Stomach (tissue), 9 donors: ENCODE results near the gene MAST3. TPM values are rescaled to one million over a fixed set of nuclear protein-coding genes. Genes with fewer than 3 reads are reported as not detected.

Experiments used
- DNase-seq, 2 donors: peaks; one replicate each; pipeline versions ENCODE4 v3.0.0 to v3.0.0-alpha.2; 2013 to 2019
- H3K27ac ChIP-seq, 5 donors: fragments of 200-600 bp in 4 of 5; sonication (generic) in 4 of 5; one replicate each; pipeline ENCODE4 v1.5.1; 2013 to 2019; ENCODE audit warnings: mild to moderate bottlenecking in 1 of 5, moderate library complexity in 1 of 5
- H3K27me3 ChIP-seq, 3 donors: fragments of 200-600 bp; sonication (generic); one replicate each; pipeline ENCODE4 v1.5.1; 2017 to 2019; ENCODE audit warnings: mixed run types in 1 of 3
- H3K36me3 ChIP-seq, 4 donors: fragments of 200-600 bp; sonication (generic); 1 replicate in 3 of 4; 2 replicates in 1 of 4; pipeline ENCODE4 v1.5.1; 2016 to 2019
- H3K4me1 ChIP-seq, 4 donors: fragments of 200-600 bp; sonication (generic); one replicate each; pipeline ENCODE4 v1.5.1; 2016 to 2019
- H3K4me3 ChIP-seq, 4 donors: fragments of 200-600 bp; sonication (generic) in 3 of 4; one replicate each; pipeline ENCODE4 v1.5.1; 2016 to 2019; ENCODE audit warnings: mild to moderate bottlenecking in 1 of 4
- H3K9me3 ChIP-seq, 4 donors: fragments of 200-600 bp; sonication (generic); one replicate each; pipeline ENCODE4 v1.5.1; 2016 to 2019
- EP300 ChIP-seq: sonication (generic); formaldehyde crosslinking; IDR thresholded peaks from one replicate; pipeline ENCODE4 v1.6.1; 2017; ENCODE audit warnings: antibody characterized with exemption
- POLR2A ChIP-seq, 4 donors: fragments of 450-650 bp; IDR thresholded peaks; one replicate each; pipeline ENCODE4 v1.6.1; 2016; ENCODE audit warnings: antibody characterized with exemption in 4 of 4, control low read depth in 2 of 4, mild to moderate bottlenecking in 1 of 4, moderate library complexity in 1 of 4
- POLR2AphosphoS5 ChIP-seq, 3 donors: sonication (generic); formaldehyde crosslinking; IDR thresholded peaks; one replicate each; pipeline ENCODE4 v1.6.1; 2016; ENCODE audit warnings: antibody characterized with exemption in 3 of 3
- WGBS, 5 donors: extraction: QIAGEN DNeasy Blood & Tissue Kit in 3 of 5; methylation state at CpG; one replicate each; pipeline versions ENCODE4 v1.1.5 to v1.1.7; 2013 to 2018; 5-methylcytosine and 5-hydroxymethylcytosine counted together
- intact Hi-C: fragments of 100-400 bp; cut with DNase I; formaldehyde crosslinking; loops from one replicate; pipeline ENCODE4 v1.15.1; 2023; ENCODE audit warnings: low total_unique reads
- polyA plus RNA-seq, 3 donors: library from polyadenylated mRNA; stranded (reverse); fragments of 200-250 nt; gene quantifications; one replicate each; pipeline ENCODE4 v1.2.3, GENCODE V29; 2013
- total RNA-seq, 5 donors: library from RNA; depleted of rRNA; stranded (reverse); fragments of >200 nt; gene quantifications; one replicate each; pipeline versions ENCODE4 v1.1.0 to v1.2.3, GENCODE V29; 2014 to 2016
- TF ChIP-seq, protein P1 (sequence below), 7 experiments: fragments of 450-650 bp in 4 of 7; fragments of 200-600 bp in 3 of 7; sonication (generic) in 3 of 7; IDR thresholded peaks; one replicate each; pipeline ENCODE4 v1.5.1; 2016 to 2019; ENCODE audit warnings: antibody characterized with exemption in 7 of 7, control low read depth in 2 of 7, mild to moderate bottlenecking in 1 of 7
- donor health status: healthy with polysubstance abuse.
- donor health status: Bipolar disorder and iron deficiency.
- donor health status: healthy.

The MAST3 gene
- total and polyA plus RNA-seq, 8 donors: 1.7 to 29.0 (median 6.9) TPM

DNA sequence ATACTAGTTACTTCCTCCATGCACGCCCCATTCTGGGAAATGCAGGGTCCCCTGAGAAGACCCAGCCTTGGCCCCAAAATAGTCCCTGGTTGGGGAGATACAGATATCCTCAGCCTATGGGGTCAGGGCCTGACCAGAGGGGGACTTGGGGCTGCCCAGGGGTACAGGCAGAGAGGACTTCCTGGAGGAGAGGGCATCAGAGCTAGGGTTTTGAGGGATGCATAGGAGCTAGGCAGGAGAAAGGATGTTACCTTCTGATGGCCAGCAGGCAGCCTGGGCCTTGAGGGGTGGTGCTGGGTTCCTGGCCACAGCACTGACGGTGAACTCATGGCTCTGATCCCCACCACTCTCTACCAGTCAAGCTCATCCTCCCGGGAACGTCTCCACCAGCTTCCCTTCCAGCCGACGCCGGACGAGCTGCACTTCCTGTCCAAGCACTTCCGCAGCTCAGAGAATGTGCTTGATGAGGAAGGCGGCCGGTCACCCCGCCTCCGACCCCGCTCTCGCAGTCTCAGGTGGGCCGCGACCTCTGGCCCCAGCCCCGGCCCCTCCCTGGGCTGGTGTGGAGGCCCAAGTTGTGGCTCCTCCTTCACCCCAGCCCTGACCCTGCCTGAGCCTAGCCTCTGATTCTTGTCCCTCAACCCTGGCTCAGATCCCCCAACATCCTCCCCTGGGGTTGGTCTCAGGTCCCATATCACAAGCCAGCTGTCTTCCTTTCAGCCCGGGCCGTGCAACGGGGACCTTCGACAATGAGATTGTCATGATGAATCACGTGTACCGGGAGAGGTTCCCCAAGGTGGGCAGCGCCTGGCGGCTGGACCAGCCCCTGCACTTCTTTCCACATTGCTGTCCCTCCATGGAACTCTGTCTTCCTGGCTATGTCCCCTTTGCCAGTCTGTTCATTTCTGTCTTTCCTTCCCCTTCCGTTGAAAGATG is 25.6 kb downstream of the MAST3 start:
- DNase-seq: peak in 1 of 2 donors; percentile 42
- 81 to 90% (median 86%) methylated on average over 10 to 27 of the region's 27 CpGs for WGBS, 5 donors
- intact Hi-C loops: no loop called here
- peaks cover 9 to 65% (median 59%) of the 10 kb centered on the region in 4 donors for H3K36me3 ChIP-seq
- TF ChIP-seq, protein P1, sequence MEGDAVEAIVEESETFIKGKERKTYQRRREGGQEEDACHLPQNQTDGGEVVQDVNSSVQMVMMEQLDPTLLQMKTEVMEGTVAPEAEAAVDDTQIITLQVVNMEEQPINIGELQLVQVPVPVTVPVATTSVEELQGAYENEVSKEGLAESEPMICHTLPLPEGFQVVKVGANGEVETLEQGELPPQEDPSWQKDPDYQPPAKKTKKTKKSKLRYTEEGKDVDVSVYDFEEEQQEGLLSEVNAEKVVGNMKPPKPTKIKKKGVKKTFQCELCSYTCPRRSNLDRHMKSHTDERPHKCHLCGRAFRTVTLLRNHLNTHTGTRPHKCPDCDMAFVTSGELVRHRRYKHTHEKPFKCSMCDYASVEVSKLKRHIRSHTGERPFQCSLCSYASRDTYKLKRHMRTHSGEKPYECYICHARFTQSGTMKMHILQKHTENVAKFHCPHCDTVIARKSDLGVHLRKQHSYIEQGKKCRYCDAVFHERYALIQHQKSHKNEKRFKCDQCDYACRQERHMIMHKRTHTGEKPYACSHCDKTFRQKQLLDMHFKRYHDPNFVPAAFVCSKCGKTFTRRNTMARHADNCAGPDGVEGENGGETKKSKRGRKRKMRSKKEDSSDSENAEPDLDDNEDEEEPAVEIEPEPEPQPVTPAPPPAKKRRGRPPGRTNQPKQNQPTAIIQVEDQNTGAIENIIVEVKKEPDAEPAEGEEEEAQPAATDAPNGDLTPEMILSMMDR (IDR thresholded peaks at IDR 0.05): no peak
- no peak for TF ChIP-seq POLR2A (IDR thresholded peaks at IDR 0.05)
- no peak for TF ChIP-seq EP300
- no peak for TF ChIP-seq POLR2AphosphoS5 (IDR thresholded peaks at IDR 0.05)
- H3K27ac ChIP-seq: peak overlapping the region in 2 of 5 donors; percentile 6 to 46
- H3K9me3 ChIP-seq: no peaks in the 10 kb centered on the region
- H3K27me3 ChIP-seq: no peaks in the 10 kb centered on the region
- peaks cover 14 to 25% (median 18%) of the 10 kb centered on the region in 4 donors for H3K4me1 ChIP-seq
- no peak overlapping the region for H3K4me3 ChIP-seq

DNA sequence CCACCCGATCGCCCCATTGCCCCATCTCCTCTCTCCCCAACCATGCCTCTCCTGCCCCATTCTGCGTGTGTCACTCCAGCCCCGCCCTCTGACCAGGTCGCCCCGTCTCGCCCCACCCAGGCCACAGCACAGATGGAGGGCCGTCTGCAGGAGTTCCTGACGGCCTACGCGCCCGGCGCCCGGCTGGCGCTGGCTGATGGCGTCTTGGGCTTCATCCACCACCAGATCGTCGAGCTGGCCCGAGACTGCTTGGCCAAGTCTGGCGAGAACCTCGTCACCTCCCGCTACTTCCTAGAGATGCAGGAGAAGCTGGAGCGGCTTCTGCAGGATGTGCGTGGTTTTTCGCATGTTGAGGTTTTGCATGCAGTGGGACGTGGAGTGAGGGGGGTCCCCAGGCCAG is 26.2 kb downstream of the MAST3 start:
- Histone ChIP-seq H3K9me3 (no peaks in the 10 kb centered on the region), H3K36me3 (peaks cover 15 to 72% (median 65%) of the 10 kb centered on the region in 4 donors), H3K27me3 (no peaks in the 10 kb centered on the region), H3K27ac (peak overlapping the region in 2 of 5 donors; percentile 6 to 46), H3K4me1 (peaks cover 7 to 18% (median 11%) of the 10 kb centered on the region in 4 donors), H3K4me3 (no peak overlapping the region)
- 74 to 90% (median 84%) methylated on average over 24 to 26 of the region's 26 CpGs for WGBS, 5 donors
- DNase-seq: no peak
- TF ChIP-seq POLR2AphosphoS5 (IDR thresholded peaks at IDR 0.05) (no peak), EP300 (no peak), POLR2A (IDR thresholded peaks at IDR 0.05) (no peak)
- TF ChIP-seq, protein P1 (IDR thresholded peaks at IDR 0.05): no peak
- intact Hi-C loops: no loop called here

DNA sequence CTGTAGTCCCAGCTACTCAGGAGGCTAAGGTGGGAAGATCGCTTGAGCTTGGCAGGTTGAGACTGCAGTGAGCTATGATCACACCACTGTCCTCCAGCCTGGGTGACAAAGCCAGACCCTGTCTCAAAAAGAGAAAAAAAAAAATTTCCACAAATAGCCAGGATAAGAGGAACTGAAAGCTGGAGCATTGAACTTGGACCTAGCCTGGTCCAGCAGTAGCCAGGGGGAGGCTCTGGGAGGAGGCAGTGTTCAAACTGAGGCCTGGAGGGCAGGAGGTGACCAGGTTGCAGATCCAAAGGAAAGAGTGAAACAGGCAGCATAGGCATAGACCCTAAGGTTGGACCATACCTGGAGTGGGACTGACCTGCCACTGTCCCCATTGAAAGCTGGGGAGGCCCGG is 28.5 kb downstream of the MAST3 start:
- TF ChIP-seq POLR2A (IDR thresholded peaks at IDR 0.05): no peak
- TF ChIP-seq, protein P1 (IDR thresholded peaks at IDR 0.05): no peak
- no peak for TF ChIP-seq EP300
- TF ChIP-seq POLR2AphosphoS5 (IDR thresholded peaks at IDR 0.05): no peak
- WGBS, 5 donors: 70 to 100% (median 94%) methylated on average over 2 of the region's 2 CpGs
- no peaks in the 10 kb centered on the region for H3K9me3 ChIP-seq
- no peaks in the 10 kb centered on the region for H3K27me3 ChIP-seq
- H3K27ac ChIP-seq: no peak overlapping the region
- intact Hi-C loops: no loop called here
- DNase-seq: no peak
- peaks cover 0 to 5% (median 0%) of the 10 kb centered on the region in 4 donors for H3K4me1 ChIP-seq
- H3K4me3 ChIP-seq: no peak overlapping the region
- peaks cover 28 to 95% (median 88%) of the 10 kb centered on the region in 4 donors for H3K36me3 ChIP-seq

DNA sequence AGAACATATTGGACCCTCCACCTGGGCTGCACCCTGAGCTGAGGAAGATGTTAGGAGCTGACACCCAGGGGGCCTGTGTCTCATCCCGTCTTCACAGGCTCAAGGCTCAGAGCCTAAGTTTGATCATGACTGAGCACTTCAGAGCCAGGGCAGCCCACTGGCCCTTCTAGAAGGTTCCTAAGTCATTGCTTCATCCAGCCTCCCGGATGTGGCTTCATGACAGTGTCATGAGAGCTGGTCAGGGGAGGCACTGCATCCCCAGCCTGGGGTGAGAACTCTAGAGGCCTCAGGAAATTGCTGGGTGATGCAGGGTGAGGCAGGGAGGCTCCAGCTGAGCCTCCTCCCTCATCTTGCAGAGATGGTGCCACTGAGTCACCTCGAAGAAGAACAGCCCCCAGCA is 30.5 kb downstream of the MAST3 start:
- Histone ChIP-seq H3K4me3 (no peak overlapping the region), H3K4me1 (peaks cover 0 to 5% (median 0%) of the 10 kb centered on the region in 4 donors), H3K9me3 (no peaks in the 10 kb centered on the region), H3K27ac (no peak overlapping the region), H3K36me3 (peaks cover 36 to 98% (median 93%) of the 10 kb centered on the region in 4 donors), H3K27me3 (no peaks in the 10 kb centered on the region)
- intact Hi-C loops: no loop called here
- DNase-seq: no peak
- TF ChIP-seq POLR2A (IDR thresholded peaks at IDR 0.05) (no peak), POLR2AphosphoS5 (IDR thresholded peaks at IDR 0.05) (no peak), EP300 (no peak)
- TF ChIP-seq, protein P1 (IDR thresholded peaks at IDR 0.05): no peak
- WGBS, 5 donors: 75 to 90% (median 84%) methylated on average over 2 to 3 of the region's 3 CpGs
